ENCODE data around the gene KPNA3.
"Not testable (repeated sequence)": the region's sequence is repeated elsewhere in the genome, so short reads cannot be mapped to it uniquely, and the experiment has no call there.

KPNA3 gene

GRCh38 chr13:49820591-49821215 lies 28.2 kb upstream of the KPNA3 start:
- Histone ChIP-seq H3K9ac (ENCODE audit: low read depth, low read length) (no peak overlapping the region), H3K36me3 (ENCODE audit: insufficient read depth, low read length) (no peaks in the 10 kb centered on the region), H3K4me1 (ENCODE audit: insufficient read depth, low read length) (no peaks in the 10 kb centered on the region), H3K9me3 (ENCODE audit: control insufficient read depth, insufficient read depth, low read length) (no peaks in the 10 kb centered on the region)

GRCh38 chr13:49816047-49816446 lies 23.6 kb upstream of the KPNA3 start:
- H3K9ac ChIP-seq (ENCODE audit: low read depth, low read length); H3K9me3 ChIP-seq (ENCODE audit: control insufficient read depth, insufficient read depth, low read length); H3K36me3 ChIP-seq (ENCODE audit: insufficient read depth, low read length); H3K4me1 ChIP-seq (ENCODE audit: insufficient read depth, low read length): not testable (repeated sequence)

GRCh38 chr13:49814551-49815270 lies 22.2 kb upstream of the KPNA3 start:
- Histone ChIP-seq H3K9ac (ENCODE audit: low read depth, low read length) (no peak overlapping the region), H3K9me3 (ENCODE audit: control insufficient read depth, insufficient read depth, low read length) (no peaks in the 10 kb centered on the region), H3K4me1 (ENCODE audit: insufficient read depth, low read length) (no peaks in the 10 kb centered on the region), H3K36me3 (ENCODE audit: insufficient read depth, low read length) (no peaks in the 10 kb centered on the region)

DNA sequence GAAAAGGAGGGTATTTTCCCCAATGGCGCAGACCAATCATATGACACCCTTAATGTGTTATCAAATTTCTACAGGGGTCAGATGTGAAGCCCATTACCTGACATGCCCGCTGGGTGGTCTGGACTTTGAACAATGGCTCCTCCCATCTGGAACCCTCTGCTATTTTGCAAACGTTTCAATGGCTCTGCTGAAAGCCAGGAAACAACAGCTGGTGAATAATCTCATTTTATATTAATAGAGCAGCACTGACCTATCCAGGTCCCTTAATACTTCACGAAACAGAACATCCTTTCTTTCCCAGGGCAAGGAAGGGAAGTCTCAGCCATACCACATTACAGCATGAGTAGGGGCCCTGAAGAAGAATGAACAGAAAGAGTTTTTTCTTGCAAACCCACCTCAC lies 20.3 kb upstream of the KPNA3 start:
- Histone ChIP-seq H3K9ac (ENCODE audit: low read depth, low read length) (no peak overlapping the region), H3K4me1 (ENCODE audit: insufficient read depth, low read length) (no peaks in the 10 kb centered on the region), H3K36me3 (ENCODE audit: insufficient read depth, low read length) (no peaks in the 10 kb centered on the region), H3K9me3 (ENCODE audit: control insufficient read depth, insufficient read depth, low read length) (no peaks in the 10 kb centered on the region)

DNA sequence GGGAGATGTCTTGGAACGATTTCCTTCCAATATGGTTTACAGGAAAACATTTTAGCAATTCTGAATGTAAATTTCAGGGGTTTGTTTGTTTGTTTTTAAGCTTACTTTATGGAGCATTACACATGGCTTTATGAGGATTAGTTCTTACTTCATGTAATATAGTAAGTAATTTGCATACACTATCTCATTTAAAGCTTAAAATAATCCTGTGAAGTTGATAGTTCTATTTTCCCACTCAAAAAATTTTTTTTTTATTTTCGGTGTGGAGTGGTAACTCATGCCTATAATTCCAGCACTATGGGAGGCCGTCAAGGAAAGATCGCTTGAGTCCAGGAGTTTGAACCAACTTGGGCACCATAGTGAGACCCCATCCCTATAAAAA lies 19.0 kb upstream of the KPNA3 start:
- H3K4me1 ChIP-seq (ENCODE audit: insufficient read depth, low read length): no peaks in the 10 kb centered on the region
- no peaks in the 10 kb centered on the region for H3K9me3 ChIP-seq (ENCODE audit: control insufficient read depth, insufficient read depth, low read length)
- H3K36me3 ChIP-seq (ENCODE audit: insufficient read depth, low read length): no peaks in the 10 kb centered on the region
- no peak overlapping the region for H3K9ac ChIP-seq (ENCODE audit: low read depth, low read length)

DNA sequence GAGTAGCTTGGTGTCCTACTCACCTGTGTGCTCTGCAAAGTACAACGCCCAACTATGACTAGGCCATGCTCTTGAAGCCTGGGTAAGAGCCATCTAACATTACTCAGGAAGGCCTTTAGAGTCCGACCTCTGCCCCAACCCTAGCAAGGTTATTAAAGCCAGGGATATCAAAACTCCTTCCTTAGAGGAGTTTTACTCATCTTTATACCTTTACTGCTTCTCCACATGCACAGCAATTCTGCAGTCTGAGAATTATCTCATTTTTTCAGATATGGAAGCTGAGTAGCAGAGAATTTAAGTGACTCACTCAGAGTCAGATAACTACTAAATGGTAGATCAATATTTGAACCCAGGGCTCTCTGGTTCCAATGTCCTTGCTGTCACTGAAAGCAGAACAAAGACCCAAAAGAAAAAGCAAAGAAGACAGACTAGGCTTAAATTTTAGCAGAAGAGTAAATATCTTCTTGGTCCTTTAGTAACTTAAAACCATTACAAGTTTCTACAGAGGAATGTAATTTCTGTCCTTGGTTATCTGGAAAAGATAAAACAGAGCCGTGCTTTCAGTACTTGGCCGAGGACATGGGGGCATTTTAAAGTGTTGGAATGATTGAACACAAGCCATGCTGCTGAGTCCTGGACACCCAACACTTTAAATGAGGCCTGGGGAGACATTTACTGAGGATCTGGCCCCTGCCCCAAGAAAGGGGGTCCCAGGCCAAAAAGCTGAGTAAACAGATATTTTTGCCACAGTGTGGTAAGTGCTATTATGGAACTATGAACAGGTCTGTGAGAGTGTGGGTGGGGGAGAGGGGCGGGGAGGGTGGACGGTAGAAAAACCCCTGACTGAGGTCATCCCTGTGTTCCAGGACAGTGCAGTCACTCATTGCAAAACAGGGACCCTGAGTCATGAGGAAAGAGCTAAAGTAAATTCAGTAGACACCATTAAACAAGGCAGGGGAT lies 18.4 kb upstream of the KPNA3 start:
- Histone ChIP-seq H3K9me3 (ENCODE audit: control insufficient read depth, insufficient read depth, low read length) (no peaks in the 10 kb centered on the region), H3K4me1 (ENCODE audit: insufficient read depth, low read length) (no peaks in the 10 kb centered on the region), H3K9ac (ENCODE audit: low read depth, low read length) (no peak overlapping the region), H3K36me3 (ENCODE audit: insufficient read depth, low read length) (no peaks in the 10 kb centered on the region)

- no peaks in the 10 kb centered on the region for H3K4me1 ChIP-seq (ENCODE audit: insufficient read depth, low read length)
- no peaks in the 10 kb centered on the region for H3K9me3 ChIP-seq (ENCODE audit: control insufficient read depth, insufficient read depth, low read length)
- H3K9ac ChIP-seq (ENCODE audit: low read depth, low read length): no peak overlapping the region
- H3K36me3 ChIP-seq (ENCODE audit: insufficient read depth, low read length): no peaks in the 10 kb centered on the region
These were observed 15.2 kb upstream of the KPNA3 start for GRCh38 chr13:49807681-49808080.

DNA sequence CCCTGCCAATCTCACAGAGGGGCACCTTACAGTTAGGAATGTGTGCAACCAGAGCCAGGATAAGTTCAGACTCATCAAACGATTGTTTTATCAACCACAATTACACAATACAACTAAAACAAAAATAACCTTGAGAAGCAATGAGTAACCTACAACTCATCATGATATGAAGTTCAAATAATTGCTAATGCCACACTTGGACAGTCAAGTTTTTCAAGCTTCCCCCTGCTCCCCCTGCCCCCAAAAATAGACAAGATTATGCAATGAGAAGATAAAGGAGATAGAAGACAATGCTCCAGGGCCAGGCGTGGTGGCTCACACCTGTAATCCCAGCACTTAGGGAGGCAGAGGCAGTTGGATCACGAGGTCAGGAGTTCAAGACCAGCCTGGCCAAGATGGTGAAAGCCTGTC lies 13.6 kb upstream of the KPNA3 start:
- no peaks in the 10 kb centered on the region for H3K9me3 ChIP-seq (ENCODE audit: control insufficient read depth, insufficient read depth, low read length)
- H3K9ac ChIP-seq (ENCODE audit: low read depth, low read length): no peak overlapping the region
- H3K4me1 ChIP-seq (ENCODE audit: insufficient read depth, low read length): no peaks in the 10 kb centered on the region
- H3K36me3 ChIP-seq (ENCODE audit: insufficient read depth, low read length): no peaks in the 10 kb centered on the region

DNA sequence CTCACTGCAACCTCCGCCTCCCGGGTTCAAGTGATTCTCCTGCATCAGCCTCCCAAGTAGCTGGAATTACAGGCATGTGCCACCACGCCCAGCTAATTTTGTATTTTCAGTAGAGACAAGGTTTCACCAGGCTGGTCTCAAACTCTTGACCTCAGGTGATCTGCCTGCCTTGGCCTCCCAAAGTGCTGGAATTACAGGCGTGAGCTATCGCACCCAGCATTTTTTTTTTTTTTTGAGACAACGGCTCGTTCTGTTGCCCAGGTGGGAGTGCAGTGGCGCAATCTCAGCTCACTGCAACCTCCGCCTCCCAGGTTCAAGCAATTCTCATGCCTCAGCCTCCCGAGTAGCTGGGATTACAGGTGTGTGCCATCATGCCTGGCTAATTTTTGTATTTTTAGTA lies 10.6 kb upstream of the KPNA3 start:
- H3K9me3 ChIP-seq (ENCODE audit: control insufficient read depth, insufficient read depth, low read length); H3K36me3 ChIP-seq (ENCODE audit: insufficient read depth, low read length); H3K9ac ChIP-seq (ENCODE audit: low read depth, low read length); H3K4me1 ChIP-seq (ENCODE audit: insufficient read depth, low read length): not testable (repeated sequence)

DNA sequence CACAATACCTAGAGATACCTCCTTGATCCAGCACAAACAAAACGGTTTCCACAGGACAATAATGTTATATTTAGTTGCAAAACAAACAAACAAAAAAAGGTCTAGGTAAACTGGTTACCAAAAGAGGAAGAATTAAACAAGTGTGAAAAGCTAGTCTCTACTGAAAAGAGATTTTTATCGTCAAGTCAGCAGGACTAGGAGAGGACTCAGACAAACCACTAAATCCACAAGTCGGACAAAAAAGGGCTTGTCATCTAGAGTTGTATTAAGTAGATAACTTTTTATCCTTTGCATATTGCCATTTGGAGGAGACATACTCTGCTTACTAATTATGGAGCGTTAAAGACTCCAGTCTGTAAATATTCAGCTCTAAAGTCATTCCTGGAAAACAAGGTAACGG lies 9.9 kb upstream of the KPNA3 start:
- H3K9me3 ChIP-seq (ENCODE audit: control insufficient read depth, insufficient read depth, low read length): no peaks in the 10 kb centered on the region
- H3K9ac ChIP-seq (ENCODE audit: low read depth, low read length): no peak overlapping the region
- no peaks in the 10 kb centered on the region for H3K36me3 ChIP-seq (ENCODE audit: insufficient read depth, low read length)
- H3K4me1 ChIP-seq (ENCODE audit: insufficient read depth, low read length): no peaks in the 10 kb centered on the region

- H3K9ac ChIP-seq (ENCODE audit: low read depth, low read length): peak overlapping the region; percentile 52
- no peaks in the 10 kb centered on the region for H3K9me3 ChIP-seq (ENCODE audit: control insufficient read depth, insufficient read depth, low read length)
- H3K36me3 ChIP-seq (ENCODE audit: insufficient read depth, low read length): no peaks in the 10 kb centered on the region
- peaks cover 14% of the 10 kb centered on the region for H3K4me1 ChIP-seq (ENCODE audit: insufficient read depth, low read length)
These were observed 552 bp downstream of the KPNA3 start for GRCh38 chr13:49791711-49792549.

DNA sequence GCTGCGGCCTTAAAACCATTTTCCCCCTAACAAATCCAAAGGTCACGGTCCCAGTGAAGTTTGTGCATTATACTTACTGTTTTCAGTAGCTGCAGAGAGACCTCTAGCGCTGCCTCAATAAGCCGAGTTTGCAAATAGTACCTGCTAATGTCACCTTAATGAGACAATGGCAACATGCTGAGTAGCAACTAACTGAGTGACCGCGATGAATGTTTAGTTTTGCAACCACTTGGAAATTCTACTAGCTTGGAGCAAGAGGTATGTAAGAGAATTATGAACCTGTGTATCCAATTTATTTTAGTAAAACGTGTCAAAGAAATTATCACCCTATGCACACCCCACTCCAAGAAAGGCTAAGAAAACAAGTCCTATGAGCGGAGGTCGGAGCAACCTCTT lies 1.2 kb downstream of the KPNA3 start:
- Histone ChIP-seq H3K9ac (ENCODE audit: low read depth, low read length) (peak overlapping the region; percentile 52), H3K36me3 (ENCODE audit: insufficient read depth, low read length) (no peaks in the 10 kb centered on the region), H3K9me3 (ENCODE audit: control insufficient read depth, insufficient read depth, low read length) (no peaks in the 10 kb centered on the region), H3K4me1 (ENCODE audit: insufficient read depth, low read length) (peaks cover 14% of the 10 kb centered on the region)

DNA sequence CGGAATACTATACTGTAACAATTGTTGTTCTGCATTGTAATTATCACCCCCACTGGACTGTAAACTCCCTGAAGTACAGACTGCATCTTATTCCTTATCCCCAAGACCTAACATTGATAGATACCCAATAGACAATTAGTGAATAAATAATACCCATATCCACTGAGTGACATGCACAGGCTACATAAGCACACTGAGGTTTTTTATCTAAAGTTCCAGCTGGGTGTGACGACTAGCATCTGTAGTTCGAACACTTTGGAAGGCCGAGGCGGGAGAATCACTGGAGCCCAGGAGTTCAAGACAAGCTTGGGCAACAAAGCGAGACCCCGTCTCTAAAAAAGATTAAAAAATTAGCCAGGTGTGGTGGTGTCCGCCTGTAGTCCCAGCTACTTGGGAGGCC lies 2.5 kb downstream of the KPNA3 start:
- Histone ChIP-seq H3K9ac (ENCODE audit: low read depth, low read length) (no peak overlapping the region), H3K4me1 (ENCODE audit: insufficient read depth, low read length) (peaks cover 14% of the 10 kb centered on the region), H3K9me3 (ENCODE audit: control insufficient read depth, insufficient read depth, low read length) (no peaks in the 10 kb centered on the region), H3K36me3 (ENCODE audit: insufficient read depth, low read length) (no peaks in the 10 kb centered on the region)

DNA sequence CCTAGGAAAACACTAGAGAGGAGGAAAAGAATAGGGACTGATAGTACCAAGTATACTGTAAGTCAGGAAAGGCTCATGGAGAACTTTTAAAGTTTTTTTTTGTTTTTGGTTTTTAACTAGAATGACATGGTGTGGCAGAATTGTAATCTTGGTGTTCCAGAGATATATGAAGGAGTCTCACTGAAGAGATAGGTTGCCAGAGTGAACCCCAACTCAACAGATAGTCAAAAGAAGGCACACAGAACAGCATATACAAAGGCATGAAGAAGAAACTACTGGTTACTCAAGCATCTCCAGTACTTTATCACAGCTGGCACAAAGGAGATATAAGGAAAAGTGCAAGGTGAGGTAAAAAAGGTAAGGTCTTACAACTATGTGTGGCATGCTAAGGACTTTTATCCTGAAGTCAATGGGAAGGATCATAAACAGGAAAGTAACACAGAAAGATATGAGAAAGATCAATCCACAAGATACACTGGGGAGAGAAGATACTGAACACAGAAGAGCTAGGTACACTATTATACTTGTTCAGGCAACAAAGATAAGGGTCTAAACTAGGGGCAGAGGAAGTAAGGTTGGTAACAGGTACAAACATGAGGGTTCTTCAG lies 6.0 kb downstream of the KPNA3 start:
- Histone ChIP-seq H3K9me3 (ENCODE audit: control insufficient read depth, insufficient read depth, low read length) (no peaks in the 10 kb centered on the region), H3K9ac (ENCODE audit: low read depth, low read length) (no peak overlapping the region), H3K36me3 (ENCODE audit: insufficient read depth, low read length) (no peaks in the 10 kb centered on the region), H3K4me1 (ENCODE audit: insufficient read depth, low read length) (peaks cover 14% of the 10 kb centered on the region)
